OCI-M2 (cell line): ENCODE measurements around the gene MFN2.
"Not testable (repeated sequence)": the region's sequence is repeated elsewhere in the genome, so short reads cannot be mapped to it uniquely, and the experiment has no call there.

Source experiments
- DNase-seq: peaks from one replicate; lab custom pipeline; 2025; ENCODE audit not compliant: unreplicated experiment; lab: John Stamatoyannopoulos, UW

The MFN2 gene

GRCh38 chr1:11997081-11997850 lies 17.0 kb downstream of the MFN2 start:
- DNase-seq, result no peak

DNA sequence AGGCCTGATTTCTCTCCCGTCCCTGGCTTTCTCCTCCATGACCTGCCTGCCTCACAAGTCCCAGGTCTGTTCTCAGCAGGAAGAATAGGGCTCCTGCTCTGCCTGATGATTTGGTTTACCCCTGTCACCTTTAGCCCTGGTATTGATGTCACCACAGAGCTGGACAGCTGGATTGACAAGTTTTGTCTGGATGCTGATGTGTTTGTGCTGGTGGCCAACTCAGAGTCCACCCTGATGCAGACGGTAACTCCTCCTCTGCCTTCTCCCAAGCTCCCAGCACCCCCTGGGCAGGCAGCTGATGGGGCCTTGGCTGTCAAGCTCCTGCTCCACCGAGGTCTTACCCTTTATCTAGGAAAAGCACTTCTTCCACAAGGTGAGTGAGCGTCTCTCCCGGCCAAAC lies 18.4 kb downstream of the MFN2 start:
- DNase-seq, result no peak

DNA sequence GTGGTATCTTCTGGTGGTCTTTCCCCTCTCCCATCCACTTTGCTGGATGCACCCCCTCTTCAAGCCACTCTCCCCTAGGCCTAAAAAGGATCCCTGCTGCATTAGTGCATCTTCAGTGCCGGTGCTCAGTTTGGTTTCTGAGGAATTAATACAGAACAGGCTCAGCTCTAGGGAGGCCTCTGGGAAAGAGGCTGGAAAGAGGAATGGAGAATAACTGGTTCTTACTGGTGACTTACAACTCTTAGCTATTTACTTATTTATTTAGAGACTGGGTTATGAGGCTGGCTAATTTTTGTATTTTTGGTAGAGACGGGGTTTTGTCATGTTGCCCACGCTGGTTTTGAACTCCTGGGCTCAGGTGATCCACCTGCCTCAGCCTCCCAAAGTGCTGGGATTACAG lies 19.0 kb downstream of the MFN2 start:
- DNase-seq, result no peak

GRCh38 chr1:12001249-12001917 lies 21.1 kb downstream of the MFN2 start:
- no peak for DNase-seq

GRCh38 chr1:12001996-12002493 lies 21.8 kb downstream of the MFN2 start:
- DNase-seq, result no peak

GRCh38 chr1:12003762-12004161 lies 23.5 kb downstream of the MFN2 start:
- DNase-seq, result no peak

DNA sequence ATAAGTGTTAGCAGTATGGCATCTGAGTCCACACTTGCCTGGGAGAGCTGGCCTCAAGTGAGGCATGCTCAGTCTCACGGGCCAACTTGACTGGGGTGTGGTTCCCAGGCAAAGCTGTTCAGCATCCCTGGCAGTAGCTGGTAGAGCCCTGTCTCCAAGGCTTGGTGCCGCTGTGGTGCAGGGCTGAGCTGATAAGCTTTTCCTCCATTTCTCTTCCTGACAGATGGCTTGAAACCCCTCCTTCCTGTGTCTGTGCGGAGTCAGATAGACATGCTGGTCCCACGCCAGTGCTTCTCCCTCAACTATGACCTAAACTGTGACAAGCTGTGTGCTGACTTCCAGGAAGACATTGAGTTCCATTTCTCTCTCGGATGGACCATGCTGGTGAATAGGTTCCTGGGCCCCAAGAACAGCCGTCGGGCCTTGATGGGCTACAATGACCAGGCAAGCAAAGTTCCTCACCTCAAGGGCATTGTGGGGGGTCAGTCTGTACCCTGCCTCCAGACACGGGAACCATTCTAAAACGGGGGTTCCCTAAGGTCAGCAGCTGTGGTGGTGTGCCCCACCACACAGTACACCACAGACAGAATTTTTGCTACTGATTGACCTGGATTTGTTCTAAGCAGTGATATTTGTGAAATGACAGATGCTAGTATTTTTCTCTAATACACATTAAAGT lies 25.4 kb downstream of the MFN2 start:
- no peak for DNase-seq

DNA sequence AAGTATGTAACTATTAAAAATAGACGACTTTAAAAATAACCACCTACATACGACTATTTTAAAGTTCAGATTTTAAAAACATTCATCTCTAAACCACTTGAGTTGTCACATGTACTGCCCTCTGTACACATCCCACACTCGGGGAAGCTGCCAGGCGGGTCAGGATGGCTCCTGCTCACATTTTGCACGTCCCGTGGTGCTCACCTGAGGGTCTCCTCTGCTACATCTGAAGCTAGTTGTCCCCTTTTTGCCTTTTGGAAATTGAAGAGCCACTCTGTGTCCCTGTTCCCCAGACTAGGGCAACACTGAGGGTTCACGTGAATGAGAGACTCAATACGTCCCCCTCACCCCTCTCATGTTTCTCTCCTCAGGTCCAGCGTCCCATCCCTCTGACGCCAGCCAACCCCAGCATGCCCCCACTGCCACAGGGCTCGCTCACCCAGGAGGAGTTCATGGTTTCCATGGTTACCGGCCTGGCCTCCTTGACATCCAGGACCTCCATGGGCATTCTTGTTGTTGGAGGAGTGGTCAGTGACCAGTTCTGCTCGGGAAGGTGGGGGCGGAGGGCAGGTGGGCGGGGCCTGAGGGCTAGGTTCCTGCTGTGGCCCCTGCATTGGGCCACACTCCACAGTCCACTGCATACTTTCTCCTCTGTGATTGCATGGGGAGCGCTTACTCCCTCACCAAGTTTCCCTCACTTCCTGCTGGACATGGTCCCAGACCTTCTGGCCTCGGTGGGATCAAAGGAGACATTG lies 26.1 kb downstream of the MFN2 start:
- DNase-seq, result no peak

- DNase-seq, result no peak
These were observed 27.0 kb downstream of the MFN2 start for GRCh38 chr1:12007204-12007603.

DNA sequence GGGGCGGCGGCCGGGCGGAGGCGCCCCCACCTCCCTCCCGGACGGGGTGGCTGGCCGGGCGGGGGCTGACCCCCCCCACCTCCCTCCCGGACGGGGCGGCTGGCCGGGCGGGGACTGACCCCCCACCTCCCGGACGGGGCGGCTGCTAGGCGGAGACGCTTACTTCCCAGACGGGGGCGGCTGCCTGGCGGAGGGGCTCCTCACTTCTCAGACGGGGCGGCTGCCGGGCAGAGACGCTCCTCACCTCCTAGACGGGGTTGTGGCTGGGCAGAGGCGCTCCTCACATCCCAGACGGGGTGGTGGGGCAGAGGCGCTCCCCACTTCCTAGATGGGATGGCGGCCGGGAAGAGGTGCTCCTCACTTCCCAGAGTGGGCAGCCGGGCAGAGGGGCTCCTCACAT lies 28.1 kb downstream of the MFN2 start:
- not testable (repeated sequence) for DNase-seq

DNA sequence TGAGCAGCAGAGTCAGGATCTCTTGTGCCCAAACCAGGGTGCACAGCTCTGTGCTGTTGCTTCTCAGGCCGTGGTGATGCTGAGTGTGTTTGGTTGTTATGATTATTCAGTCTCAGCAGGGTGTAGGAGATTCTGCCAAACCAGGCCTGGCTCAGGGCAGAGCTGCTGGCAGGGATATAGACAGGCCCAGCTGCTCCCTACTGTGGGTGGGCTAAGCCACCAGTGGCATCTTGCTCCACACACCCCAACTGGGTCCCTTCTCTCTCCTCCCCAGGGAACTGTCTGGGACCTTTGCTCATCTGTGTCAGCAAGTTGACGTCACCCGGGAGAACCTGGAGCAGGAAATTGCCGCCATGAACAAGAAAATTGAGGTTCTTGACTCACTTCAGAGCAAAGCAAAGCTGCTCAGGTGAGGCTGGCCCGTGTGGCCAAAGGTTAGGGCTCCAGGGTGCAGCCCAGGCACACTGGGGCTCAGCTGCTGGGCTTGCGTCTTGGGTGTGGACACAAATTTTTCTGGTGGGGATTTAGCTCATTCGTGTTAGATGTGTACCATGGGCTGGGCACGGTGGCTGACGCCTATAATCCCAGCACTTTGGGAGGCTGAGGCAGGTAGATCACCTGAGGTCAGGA lies 29.2 kb downstream of the MFN2 start:
- no peak for DNase-seq

GRCh38 chr1:12010746-12011570 lies 30.7 kb downstream of the MFN2 start:
- no peak for DNase-seq

DNA sequence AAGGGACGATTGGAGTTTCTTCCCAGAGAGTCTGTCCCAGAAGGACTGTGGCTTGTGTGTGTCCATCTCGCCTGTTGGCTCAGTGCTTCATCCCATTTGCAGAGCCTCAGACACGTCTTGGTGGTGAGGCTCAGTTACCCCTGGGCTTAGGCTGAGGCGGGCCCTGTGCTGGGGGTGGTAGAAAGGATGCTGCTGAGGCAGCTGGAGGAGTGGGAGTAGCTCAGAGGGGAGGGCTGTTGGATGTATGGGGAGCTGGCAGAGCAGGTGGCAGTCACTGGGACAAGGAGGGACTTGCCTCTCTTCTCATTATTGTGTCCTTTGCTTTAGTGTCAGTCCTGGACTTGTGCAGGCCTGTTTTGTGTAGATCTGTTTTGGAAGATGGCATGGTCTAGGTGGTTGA lies 31.8 kb downstream of the MFN2 start:
- no peak for DNase-seq

DNA sequence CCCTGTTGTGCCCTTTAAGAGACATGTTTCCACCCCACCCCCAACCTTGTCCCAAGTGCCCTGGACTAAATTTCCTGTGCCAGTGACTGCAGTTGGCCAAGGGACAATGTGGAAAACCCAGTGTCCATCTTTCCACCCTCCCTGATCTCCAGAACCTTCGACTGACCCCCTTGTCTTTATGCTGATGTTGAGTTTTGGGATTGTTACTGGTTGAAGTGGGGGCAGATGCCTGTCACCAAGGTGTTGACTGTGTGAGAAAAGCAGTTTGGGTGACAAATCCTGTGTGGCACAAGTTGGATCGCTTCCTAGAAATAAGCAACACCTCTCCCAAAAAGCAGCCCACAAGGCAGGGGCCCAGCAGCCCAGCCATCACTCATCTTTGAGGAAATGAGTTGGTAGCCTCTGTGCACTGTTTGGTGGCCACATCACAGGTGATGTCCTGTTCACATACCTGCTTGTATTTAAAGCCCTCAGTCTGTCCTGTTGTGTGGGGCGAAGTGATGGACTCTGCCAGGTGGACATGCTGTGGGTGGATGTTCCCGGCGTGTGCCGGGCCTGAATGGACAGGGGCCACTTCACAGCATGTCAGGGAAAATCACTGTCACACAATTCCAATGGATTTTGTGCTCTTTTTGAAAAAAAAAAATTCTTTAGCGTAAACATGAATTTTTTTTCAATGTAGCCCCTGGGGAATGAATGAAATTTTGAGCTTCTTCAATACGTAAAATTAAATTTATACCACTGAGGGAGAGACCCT lies 32.5 kb downstream of the MFN2 start:
- DNase-seq, result no peak

- DNase-seq, result no peak
These were observed 34.1 kb downstream of the MFN2 start for GRCh38 chr1:12014141-12014991.

GRCh38 chr1:12015001-12015491 lies 34.8 kb downstream of the MFN2 start:
- no peak for DNase-seq

DNA sequence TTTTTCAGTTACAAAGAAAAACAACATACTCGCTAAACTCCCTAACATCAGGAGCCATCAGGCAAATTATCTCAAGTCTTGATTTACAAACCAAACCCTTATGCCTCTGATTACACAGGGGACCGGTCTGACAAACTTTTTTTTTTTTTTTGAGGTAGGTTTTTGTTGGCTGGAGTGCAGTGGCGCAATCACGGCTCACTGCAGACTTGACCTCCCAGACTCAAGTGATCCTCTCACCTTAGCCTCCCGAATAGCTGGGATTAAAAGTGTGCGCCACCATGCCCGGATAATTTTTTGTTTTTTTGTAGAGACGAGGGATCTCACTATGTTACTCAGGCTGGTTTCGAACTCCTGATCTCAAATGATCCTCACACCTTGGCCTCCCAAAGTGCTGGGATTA lies 35.3 kb downstream of the MFN2 start:
- no peak for DNase-seq

DNA sequence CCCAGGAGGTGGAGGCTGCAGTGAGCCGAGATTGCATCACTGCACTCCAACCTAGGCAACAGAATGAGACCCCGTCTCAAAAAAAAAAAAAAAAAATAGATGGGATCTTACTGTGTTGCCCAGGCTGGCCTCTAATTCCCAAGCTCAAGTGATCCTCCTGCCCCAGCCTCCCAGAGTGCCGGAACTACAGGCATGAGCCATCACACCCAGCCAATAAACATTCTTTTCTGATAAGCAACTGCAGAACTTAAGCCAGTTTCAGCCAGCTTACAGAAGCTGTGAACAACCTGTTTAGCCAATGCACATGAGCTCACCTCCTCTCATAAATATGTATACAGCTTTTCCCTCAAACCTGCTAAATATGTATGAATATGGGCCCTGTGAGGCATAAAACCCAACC lies 35.9 kb downstream of the MFN2 start:
- no peak for DNase-seq
